ENCODE results near the gene SCUBE3.

Gene SCUBE3

DNA sequence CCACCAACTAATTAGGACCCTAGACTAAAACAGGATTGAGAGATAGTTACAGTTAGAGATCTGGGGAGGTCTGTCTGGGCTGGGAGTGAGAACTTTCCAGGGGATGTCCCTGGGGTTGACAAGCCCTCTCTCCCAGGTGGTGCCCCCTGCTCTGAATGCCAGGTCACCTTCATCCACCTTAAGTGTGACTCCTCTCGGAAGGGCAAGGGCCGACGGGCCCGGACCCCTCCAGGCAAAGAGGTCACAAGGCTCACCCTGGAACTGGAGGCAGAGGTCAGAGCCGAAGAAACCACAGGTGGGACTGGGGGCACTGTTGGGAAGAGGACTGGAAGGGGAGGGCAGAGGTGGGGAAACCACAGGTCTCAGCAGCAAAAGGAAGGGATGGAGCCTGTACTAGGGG is 28.7 kb downstream of the SCUBE3 start:
- FAIRE-seq, result no peak

DNA sequence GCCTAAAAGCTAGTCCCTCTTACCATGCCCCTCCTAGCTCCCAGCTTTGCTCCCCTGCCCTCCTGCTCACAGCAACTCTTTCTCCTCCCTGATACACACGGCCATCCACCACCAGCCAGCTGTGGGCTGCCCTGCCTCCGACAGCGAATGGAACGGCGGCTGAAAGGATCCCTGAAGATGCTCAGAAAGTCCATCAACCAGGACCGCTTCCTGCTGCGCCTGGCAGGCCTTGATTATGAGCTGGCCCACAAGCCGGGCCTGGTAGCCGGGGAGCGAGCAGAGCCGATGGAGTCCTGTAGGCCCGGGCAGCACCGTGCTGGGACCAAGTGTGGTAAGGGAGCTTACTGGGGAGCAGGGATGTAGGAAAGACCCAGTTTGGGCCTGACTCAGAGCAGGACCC is 29.1 kb downstream of the SCUBE3 start:
- no peak for FAIRE-seq

DNA sequence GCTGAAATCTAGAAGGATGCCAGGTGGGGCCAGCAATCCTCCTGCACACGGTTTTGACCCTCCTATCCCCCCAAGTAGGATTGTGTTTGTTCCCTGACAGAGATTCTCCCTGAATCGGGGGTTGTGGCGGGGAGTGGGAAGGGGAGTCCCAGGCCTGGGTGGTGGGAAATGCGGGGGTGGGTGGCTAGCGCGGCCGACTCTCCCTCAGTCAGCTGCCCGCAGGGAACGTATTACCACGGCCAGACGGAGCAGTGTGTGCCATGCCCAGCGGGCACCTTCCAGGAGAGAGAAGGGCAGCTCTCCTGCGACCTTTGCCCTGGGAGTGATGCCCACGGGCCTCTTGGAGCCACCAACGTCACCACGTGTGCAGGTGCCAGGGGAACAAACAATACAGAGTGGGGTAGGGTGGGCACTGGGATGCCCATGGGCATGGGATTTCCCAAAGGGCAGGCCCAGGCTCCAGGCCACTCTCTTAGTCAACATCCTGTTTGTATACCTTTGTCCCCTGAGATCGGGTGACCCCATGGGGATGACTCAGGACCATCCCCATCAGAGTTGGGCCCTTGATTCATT is 29.7 kb downstream of the SCUBE3 start:
- no peak for FAIRE-seq

DNA sequence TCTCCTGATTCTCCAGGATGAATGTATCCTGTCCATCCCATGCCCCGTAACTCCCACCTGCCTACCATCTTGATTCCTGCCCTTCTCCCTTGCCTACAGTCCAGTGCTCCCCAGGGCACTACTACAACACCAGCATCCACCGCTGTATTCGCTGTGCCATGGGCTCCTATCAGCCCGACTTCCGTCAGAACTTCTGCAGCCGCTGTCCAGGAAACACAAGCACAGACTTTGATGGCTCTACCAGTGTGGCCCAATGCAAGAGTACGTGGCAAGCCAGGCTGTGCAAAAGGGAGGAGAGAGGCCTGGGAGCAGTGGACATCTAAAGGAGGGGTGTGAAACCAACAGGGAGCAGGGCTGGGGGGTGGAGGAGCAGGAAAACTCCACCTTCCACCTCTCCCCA is 30.8 kb downstream of the SCUBE3 start:
- FAIRE-seq, result no peak

DNA sequence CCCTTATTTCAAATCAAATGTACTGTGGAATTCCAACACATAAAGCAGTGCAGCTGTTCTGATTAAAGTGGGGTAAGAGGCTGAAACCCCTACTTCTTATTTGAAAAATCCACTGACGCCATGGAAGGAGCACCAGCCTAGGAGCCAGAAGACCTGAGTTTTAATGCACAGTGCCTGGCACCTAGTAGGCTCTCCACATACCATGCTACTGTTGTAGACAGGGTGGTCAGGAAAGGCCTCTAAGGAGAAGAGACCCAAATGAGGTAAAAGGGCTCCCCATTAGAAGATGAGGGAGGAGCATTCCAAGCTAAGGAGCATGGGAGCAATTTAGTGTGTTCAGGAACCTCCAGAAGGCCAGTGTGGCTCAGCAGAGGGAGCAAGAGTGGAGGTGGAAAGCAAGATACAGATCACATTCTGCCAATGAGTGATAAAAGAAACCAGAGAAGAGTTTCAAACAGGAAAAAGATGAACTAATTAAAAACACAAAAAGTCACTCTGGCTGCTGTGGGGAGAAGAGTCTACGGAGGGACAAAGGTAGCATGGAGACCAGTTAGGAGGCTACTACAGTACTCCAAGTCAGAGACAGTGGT is 34.0 kb downstream of the SCUBE3 start:
- FAIRE-seq, result no peak

DNA sequence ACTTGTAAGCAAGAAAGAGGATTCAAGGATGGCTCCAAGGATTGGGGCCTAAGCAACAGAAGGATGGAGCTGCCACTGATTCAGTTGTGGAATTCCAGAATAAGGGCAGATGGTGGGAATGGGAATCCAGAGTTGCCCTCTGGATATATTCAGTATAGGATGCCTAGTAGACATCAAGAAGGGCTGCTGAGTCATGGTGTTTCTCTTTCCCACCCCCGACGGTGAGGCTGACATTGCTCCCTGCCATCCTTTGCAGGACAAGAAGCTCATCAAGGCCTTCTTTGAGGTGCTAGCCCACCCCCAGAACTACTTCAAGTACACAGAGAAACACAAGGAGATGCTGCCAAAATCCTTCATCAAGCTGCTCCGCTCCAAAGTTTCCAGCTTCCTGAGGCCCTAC is 34.5 kb downstream of the SCUBE3 start:
- FAIRE-seq, result no peak

DNA sequence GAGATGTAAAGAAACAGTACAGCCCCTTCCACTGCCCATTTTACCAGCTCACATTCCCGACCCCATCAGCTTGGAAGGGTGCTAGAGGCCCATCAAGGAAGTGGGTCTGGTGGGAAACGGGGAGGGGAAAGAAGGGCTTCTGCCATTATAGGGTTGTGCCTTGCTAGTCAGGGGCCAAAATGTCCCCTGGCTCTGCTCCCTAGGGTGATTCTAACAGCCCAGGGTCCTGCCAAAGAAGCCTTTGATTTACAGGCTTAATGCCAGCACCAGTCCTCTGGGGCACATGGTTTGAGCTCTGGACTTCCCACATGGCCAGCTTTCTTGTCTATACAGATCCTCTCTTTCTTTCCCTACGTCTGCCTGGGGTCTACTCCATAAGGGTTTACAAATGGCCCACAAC is 35.2 kb downstream of the SCUBE3 start:
- FAIRE-seq, result no peak

DNA sequence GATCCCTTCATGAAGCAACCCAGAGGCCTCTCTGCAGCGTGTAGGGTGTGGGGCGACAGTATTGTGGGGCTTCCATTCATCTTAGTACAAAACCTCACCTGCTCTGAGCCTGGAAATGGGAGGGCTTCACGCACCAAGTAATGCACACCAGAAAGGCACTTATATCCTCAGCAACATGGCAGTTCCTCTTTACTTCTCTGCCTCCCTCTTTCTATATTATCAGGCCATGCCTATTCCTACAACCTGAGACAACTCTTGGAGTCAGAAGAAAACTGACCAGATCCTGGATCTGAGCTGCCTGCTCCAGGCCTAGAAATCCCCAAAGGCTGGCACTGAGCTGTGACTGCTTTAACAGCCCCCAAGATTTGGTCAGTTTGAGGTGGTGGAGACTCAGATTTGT is 38.2 kb downstream of the SCUBE3 start:
- FAIRE-seq, result no peak

DNA sequence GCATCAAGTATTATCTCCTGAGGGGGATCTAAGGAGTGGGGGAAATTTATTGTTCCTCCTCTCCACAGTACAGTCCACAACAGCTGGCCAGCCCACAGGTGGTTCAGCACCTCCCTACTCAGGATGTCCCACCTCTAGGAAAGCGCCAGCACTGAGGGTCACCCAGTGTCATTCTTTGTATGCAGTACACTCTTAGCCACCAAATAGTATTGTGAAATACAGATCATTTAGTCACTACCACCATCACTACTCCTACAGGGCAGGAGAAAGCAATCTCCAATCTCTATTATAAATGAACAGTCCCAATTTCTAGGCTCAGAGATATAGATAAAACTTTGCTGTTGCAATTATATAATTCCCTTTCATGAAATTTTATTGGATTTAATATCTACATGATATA is 39.5 kb downstream of the SCUBE3 start:
- no peak for FAIRE-seq

DNA sequence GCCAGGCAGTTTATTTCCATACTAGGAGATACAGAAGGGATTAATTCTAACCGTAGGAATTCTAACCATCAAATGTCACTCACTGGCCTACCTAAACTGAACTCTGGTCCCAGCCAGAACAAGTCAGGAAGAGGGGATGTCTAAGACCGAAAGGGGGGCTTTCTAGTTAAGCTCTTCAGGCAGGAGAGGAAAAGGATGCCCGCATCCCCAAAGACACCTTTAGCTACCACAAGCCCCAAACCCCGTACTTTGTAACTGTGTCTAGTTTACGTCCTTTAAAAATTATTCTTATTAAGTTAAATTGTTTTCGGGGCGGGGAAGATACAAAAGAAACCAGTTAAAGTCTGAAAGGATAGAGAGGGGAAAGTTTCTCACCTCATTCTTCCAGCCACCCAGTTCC is 44.6 kb downstream of the SCUBE3 start:
- FAIRE-seq, result no peak

DNA sequence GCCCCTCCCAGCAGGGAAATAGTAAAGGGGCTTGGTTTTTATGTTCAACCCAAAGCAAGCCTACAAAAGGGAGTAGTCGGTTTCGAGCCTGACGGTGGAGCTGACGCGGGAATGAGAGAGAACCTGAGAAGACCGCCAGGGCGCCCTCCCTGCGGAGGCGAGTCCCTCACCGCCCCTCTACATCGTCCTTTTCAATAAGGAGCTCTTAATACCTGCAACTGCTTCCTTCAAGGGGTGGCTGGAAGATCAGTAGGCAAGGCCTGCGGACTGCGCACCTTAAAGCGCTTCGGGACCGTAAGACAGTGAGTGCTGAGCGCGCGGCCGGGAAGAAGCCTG is 45.1 kb downstream of the SCUBE3 start:
- FAIRE-seq, result no peak

DNA sequence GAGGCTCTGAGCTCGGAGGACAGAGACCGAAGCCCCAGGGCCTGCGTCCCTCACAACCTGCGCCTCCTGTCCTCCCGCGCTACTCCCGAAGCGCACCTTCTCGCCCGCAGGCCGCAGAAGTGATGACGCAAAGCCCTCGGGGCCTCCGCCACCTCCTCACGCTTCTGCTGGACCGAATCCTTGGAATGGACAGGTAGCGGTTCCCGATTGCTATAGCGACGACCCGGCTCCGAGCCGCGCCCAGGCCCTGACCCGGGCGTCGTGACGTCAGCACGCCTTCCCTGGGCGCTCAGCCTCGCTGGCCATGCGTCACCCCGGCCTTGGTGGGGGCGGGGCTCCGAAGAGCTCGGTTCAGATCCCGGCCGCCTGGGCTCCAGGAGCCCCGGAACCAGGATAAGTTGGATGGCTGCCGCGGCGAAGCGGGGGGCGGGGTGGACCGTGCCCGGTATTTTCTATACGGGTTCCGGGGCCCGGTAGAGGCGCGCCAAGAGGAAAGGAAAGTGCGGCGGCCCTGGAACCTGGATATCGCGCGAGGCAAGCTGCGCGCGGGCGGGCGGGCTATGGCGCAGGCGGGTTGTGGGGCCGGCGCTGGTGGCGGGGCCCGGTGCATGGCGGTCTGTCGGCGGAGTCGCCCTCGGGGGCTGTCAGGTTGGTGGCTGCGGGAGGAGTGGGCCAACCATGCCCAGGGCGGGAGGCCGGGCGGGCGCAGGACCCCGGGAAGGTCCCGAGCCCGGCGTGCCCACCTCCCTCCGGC is 45.6 kb downstream of the SCUBE3 start, which contains the start of gene ZNF76:
TSS of gene ZNF76 (plus strand) at position 542 of the 754 bp plus-strand sequence. CDS start 21,417 bp downstream, outside the sequence.
- FAIRE-seq, result peak; percentile 84

DNA sequence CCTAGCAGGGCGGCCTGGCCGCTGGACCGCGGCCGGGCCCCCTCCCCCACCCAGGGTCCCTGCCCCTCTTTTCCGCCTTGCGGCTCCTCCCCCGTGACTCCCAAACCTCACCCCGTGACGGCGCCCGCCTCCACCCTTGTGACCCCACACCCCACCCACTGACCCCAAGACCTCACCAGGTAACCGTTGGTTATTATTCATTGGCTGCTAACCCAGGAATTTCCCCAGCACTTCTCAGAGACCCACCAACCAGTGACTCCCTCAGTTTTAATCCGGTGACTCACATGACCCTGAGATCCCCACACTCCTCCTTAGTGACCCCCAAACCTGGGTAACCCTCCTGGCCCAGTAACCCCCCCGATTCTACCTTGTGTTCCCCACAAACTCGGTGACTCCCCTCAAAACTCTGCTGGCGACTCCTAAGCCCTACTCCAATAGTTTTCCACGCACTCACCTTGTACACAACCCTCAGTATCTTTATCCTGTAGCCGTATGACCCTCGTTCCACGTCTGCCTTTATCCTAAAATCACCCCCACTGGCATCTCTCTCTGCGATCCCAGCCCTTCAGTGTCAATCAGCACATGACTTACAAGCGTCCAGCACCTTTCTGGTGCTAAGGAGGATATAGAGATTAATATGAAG is 46.3 kb downstream of the SCUBE3 start:
- FAIRE-seq, result peak; percentile 89

DNA sequence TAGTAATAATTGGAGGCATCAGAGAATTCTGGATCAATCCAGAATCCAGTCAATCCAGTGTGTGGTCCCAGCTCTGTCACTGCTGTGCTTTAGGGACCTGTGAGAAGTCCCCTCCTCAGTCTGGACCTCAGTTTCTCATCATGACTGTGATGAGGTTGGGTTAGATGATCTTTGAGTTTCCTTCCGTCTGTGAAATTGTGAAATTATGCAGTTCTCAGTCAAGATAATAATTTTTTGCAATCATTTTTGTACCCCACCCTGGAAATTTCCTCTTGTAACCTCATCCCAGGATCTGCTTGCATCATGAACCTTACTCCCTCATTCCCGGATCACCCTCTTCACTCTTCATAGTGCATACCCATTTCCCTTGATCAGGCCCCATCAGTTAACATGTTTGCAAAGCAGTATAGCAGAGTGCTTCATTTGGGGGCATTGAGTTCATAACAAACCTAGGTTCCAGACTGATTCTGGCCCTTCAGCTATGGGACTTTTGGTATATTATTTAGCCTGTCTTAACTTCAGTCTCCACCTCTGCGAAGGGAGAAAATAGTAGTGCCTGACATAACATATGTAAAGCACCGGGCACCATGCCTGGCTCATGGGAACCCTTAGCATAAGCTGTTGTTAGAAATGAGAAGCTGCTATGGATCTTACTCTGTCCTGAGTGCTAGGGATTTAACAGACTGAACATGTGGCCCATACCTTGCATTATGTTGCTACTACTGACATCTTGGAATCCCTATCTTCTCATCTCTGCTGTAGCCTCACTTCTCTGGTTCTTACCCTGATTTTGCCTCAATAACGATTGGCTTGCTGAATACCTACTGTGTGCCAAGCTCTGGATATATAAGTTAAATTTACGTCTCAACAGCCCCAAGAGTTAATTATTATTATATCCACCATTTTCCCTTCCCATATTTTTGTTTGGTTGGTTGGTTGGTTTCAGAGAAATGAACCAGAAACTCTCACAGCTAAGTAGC is 47.1 kb downstream of the SCUBE3 start:
- FAIRE-seq, result no peak

DNA sequence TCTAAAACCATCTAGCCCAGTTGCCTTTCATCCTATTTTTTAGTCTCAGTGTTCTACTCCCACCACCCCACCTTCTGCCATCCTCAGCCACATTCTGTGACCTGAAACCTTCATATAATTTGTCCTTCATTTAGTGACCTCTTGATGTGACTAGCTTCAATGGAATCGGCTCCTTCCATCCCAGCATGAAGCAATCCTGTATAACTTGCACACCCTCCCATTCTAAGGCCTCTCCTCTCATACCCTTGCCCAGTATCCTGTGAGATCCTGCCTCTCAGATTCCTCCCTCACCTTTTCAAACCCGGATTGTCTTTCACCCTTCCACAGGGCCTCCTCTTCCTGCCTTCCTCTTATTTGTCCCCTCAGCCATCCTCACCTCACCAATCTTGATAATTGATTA is 48.8 kb downstream of the SCUBE3 start:
- no peak for FAIRE-seq

DNA sequence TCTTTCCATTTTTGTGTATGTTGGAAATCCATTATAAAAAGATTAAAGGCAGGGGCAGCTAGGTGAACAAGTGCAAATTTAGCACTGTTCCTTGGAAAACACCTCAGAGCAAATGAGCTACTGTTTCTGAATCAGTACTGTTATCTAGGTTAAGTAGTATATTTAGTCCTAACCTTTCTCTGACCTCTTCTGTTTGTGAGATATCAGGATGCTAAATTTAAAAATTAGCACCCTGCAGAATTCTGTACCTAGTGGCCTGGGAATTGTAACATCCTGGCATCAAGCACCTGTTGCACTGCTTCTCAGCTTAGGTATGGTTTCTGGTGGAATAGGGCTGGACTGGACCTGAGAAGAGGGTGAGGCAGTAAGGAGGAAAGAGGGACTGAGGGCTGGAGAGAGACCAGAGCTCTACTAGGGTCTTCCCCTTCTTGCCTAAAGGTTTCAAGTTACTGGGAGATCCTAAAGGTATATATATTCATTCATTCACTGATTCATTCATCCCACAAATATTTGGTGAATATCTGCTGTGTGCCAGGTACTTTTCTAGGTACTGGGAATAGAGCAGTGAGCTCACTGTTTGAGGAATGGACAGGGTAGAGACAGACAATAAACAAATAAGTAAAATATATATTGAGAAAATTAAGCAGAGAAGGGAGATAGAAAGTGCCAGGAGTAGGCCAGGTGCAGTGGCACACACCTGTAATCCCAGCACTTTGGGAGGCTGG is 51.0 kb downstream of the SCUBE3 start:
- FAIRE-seq, result no peak

DNA sequence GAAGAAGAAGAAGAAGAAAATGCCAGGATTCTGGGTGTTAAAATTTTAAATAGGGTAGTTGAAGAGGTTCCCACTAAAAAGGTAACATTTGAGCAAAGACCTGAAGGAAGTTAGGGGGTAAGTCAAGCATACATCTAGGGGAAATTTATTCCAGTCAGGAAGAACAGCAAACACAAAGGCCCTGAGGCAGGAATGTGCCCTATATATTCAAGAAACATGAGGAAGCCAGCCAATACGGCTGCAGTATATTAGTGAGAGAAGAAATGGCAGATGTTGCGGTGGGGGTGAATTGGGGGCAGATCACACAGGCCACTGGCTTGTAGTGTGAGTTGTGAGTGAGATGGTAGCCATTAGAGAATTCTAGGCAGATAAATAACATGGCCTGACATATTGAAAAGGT is 51.8 kb downstream of the SCUBE3 start:
- no peak for FAIRE-seq

DNA sequence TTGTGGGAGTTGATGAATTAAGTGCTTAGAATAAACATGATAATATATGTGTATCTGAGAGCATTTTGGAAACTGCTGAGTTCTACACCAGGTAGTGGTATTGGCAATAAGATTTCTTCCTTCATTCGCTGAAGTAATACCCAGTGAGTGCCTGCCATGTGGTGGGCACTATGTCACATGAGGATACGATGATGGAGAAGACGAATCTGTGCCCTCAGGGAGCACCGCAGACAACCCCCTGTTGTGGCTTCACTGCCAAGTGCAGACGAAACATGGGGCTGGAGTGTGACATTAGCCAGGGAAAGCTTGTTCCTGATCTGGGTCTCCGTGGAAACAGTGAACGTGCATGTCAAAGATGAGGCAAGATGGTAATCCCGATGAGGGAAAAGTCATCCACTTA is 53.7 kb downstream of the SCUBE3 start:
- no peak for FAIRE-seq

DNA sequence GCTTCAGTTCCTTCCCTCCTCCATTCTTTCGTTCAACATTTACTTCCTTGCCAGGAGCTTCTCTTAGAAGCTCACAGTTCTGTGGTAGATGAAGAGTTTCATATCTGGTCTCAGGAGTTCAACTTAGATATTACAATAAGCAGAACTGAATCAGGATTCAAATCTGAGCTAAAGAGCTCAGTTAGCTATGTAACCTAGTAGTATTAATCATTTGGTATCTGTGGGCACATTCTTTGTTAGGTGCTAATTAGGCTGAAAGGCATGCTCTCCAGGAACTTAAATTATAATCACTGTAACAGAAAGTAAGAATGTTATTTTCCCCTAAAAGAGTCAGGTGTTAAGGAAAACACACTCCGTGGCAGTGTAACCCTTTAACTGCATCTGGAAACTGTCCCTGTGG is 54.1 kb downstream of the SCUBE3 start:
- FAIRE-seq, result no peak

DNA sequence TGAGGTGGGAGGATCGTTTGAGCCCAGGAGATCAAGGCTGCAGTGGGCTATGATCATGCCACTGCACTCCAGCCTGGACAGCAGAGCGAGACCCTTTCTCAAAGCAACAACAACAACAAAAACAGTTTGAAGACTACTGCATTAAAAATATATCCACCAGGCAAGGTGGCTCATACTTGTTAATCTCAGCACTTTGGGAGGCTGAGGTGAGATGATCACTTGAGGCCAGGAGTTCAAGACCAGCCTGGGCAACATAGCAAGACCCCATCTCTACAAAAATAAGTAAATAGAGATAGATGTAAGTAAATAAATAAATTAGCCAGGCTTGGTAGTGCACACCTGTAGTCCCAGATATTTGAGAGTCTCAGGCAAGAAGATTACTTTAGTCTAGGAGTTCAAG is 58.2 kb downstream of the SCUBE3 start:
- FAIRE-seq, result no peak

DNA sequence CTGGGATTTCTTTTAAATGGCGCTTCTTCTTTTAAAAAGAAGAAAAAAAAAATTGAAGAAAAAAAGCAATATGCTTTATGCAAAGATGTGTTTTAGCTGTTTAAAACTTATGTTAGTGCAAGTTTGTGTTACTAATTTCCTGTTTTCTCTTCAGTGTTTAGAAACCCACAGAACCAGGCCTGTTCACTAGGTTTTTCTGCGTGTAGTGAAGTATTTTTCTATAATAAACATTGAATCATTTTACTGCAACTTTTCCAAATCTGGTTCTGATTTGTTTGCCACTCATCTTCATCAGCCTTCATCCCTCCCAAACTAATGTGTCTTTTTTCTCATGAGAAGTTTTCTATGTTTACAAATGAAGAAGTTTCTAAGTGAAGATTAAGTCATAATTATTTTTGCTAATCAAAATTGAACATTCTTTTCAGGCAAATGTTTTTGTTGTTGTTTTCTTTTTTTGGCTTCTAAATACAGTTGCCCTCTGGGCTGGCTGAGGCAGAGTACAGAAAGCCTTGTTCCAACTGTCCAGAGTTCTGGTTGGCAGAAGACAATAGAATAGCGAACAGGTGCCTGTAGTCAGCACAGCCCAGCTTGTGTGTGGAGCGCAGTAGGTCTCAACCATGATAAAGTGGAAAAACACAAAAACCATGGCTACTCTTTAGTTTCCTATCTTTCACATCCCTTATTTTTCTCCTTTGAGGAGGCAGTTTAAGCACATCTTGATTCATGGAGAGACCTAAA is 60.2 kb downstream of the SCUBE3 start:
- FAIRE-seq, result no peak

All from G401.6 (cell line).